Astrocyte (in vitro differentiated cells and primary cell): ENCODE results near the gene PPP1R13B.

ENCODE experiments used
- CTCF ChIP-seq: IDR thresholded peaks from 2 replicates; pipeline ENCODE4 v1.5.1; 2011; ENCODE audit warnings: low read depth, mild to moderate bottlenecking, inconsistent platforms, low read length, moderate library complexity; ENCODE audit not compliant: insufficient read depth
- EZH2 ChIP-seq: IDR thresholded peaks from 2 replicates; pipeline ENCODE4 v1.6.1; 2012; ENCODE audit warnings: mild to moderate bottlenecking, low read length, inconsistent platforms; ENCODE audit not compliant: insufficient read depth

- TF ChIP-seq CTCF (no peak), EZH2 (no peak)
Observed at GRCh38 chr14:103703433-103704385, 143.7 kb downstream of the PPP1R13B start.
